ENCODE measurements around the gene SLC25A43.
A peak's percentile ranks its signal among the peaks of the same experiment; 100 is the strongest.

SLC25A43 gene

DNA sequence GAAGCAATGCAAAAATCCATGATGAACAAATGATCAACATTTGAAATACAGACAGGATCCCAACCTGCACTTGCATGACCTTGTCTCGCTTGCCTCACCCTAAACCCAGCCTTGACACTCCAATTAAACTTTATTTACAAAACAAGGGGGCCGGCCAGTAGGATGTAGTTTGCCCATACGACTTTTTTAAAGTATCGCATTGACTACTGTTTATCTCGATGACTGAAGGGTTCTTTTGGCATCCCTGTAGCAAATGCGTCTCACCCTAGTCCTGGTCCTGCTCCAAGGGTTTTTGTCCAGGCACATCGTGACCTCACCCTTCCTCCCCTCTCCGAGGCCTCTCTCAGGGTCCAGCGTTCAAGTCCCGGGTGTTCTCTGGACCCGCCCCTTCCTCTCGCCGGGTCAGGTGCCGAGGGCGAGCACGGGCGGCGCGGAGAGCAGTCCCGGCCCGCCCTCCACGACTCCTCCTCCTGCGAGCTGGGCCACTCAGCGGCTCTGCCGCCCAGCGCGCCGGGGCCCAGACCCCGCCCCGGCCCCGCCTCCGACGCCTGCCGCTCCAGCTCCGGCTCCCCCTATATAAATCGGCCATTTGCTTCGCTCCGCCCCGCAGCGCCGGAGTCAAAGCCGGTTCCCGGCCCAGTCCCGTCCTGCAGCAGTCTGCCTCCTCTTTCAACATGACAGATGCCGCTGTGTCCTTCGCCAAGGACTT lies 68.9 kb downstream of the SLC25A43 start, which contains the start of gene SLC25A5:
Gene SLC25A5, plus strand, starts transcription at position 603 of the 709 bp plus-strand sequence. Its CDS starts 72 bp downstream, at position 675.
- TF ChIP-seq, protein P1, sequence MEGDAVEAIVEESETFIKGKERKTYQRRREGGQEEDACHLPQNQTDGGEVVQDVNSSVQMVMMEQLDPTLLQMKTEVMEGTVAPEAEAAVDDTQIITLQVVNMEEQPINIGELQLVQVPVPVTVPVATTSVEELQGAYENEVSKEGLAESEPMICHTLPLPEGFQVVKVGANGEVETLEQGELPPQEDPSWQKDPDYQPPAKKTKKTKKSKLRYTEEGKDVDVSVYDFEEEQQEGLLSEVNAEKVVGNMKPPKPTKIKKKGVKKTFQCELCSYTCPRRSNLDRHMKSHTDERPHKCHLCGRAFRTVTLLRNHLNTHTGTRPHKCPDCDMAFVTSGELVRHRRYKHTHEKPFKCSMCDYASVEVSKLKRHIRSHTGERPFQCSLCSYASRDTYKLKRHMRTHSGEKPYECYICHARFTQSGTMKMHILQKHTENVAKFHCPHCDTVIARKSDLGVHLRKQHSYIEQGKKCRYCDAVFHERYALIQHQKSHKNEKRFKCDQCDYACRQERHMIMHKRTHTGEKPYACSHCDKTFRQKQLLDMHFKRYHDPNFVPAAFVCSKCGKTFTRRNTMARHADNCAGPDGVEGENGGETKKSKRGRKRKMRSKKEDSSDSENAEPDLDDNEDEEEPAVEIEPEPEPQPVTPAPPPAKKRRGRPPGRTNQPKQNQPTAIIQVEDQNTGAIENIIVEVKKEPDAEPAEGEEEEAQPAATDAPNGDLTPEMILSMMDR (IDR thresholded peaks at IDR 0.05), result no peak

DNA sequence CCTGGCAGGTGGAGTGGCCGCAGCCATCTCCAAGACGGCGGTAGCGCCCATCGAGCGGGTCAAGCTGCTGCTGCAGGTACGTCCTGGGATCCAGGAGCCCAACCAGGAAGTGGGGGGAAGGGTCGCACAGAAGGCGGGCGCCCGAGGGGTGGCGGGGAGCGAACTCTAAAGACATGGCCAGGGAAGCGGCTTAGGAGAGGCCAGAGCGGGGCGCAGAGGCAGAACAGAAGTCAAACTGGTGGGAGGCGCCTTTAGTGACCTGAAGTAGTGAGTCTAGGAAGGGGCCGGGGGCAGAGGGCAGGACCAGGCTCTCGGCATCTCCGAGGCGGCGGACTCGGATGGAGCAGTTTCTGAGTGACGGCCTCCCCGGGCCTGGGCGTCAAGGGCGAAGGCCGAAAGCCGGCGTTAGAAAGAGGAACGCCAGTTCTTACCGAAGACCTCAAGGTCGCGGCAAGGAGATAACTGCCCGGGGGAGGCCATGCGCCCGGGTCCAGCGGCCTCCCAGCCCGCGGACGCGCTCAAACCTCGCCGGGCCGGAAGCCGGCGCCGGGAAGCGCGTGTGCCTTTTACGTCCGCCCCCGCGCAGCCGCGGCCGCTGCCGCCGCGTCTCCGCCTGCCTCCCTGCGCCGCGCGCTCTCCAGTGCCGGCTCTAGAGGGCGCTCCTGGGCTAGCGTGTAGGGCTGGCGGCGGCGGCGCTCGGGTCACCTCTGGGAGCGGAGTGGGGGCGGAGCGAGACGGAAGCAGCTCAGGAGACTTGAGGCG lies 69.6 kb downstream of the SLC25A43 start:
- TF ChIP-seq, protein P1 (IDR thresholded peaks at IDR 0.05), result peak; percentile 67

DNA sequence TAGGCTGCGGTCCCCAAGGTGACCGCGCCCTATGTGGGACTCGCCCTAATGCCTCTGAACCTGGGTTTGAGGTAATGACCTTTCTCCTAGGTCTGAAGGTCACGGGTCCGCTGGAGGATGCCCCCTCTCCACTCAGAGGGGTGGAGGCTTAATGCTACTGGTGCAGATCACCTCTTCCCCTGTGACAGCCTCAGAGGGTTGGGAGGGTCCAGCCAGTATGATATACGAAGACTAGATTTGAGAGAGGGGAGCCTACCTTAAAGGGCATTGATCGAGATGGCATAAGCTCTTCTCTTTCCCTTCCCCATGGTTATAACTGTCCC lies 70.1 kb downstream of the SLC25A43 start:
- TF ChIP-seq, protein P1 (IDR thresholded peaks at IDR 0.05), result no peak; the same call in 1 of the 2 replicates

DNA sequence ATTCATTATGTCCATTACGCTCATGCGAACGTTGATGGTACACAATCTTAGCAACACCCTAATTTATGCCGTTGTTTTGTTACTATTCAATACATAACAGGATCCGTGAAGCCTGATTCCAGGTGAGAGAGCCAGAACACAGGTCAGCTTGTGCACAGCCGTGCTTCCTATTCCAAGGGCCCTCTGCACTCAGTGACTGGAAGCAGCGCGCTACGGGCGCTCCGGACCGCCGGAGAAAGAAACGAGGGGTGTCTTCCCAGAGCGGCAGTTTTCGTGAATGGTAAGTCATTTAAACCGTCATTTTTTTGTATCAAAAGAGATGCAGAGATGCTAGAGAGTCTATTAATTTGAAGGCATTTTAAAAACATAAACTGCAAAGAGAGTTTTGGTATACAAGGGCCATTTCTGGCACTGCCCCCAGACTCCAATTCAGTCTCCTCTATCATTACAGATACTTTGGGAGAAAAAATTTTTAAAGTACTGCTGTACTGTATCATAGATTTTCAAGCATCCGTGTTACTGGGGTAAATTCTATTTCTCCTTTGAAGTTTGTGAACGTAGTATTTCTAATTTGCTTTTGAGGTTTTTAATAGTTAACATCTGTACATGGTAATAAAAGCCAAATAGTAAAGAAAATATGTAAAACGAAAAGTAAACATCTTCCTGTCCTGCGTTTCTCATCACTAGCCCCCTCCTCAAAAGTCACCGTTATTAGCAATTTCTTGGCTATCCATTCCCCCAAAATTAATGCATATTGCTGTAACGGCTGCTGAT lies 75.7 kb downstream of the SLC25A43 start:
- TF ChIP-seq, protein P1 (IDR thresholded peaks at IDR 0.05), result no peak

DNA sequence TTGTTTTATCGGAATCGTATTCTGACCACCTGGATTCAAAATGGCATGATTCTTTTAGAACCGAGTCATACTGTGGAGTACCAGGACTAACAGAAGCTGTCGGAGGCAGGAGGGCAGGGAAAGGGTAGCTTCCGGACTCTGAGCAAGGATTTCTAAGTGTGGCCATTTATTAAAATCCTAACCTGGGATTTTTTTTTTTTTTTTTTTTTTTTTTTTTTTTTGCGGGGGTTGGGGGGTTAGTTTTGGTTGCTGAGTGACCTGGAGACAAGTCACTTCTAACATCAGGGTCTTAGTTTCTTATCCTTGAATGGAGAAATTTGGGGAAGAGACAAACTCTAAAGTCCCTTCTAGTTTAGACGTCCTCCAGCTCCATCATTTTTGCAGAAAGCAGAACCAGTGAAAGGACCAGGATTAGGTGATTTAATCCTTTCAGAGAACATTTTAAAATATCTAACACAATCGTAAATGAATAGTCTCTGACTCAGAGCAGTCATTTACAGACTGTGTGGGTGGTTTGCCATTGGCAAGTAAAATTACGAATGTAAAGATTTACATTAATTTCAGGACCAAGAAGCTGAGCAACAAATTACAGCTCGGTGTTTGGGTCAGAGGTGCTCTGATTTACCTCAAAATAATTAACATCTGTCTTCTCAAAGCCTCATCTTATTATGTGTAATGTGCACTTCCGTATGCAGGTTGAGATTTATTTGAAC lies 76.4 kb downstream of the SLC25A43 start:
- TF ChIP-seq, protein P1 (IDR thresholded peaks at IDR 0.05), result no peak

DNA sequence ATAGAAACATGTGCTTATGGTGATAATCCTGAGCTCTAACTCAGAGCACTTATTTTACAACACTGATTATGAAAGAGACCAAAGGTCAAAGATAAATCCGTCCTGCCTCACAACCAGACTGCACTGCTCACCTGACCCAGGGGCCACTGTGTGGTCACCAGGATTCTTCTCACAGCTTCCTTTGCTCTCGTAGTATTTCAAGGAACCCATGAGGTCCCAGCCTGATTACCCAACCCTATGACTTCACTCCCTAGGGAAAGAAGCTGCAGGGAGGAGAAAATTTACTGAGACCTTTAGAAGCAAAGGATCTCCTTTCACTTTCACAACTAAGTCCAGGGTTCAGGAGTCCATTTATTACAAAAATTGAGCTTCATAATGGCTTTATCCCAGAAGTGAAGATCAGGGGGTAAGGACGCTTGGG lies 78.7 kb downstream of the SLC25A43 start:
- TF ChIP-seq, protein P1 (IDR thresholded peaks at IDR 0.05), result no peak

DNA sequence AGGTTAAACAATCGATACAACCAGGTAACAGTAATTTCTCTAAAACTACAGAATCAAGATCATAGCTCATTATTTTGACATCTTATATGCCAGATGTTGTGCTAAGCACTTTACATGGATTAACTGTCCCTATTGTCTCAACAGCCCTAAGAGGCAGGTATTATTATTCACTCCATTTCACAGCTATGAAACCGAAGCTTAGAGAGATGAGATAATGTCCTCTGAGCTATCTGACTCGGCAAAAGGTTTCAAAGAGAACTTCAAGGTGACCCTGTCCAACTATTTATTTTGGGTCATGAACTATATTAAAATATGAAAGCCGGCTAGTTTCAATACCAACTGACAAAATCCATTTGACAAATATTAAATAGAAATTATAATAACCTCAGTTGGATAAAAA lies 79.4 kb downstream of the SLC25A43 start:
- TF ChIP-seq, protein P1 (IDR thresholded peaks at IDR 0.05), result no peak

All from LNCAP (cell line).